ENCODE data around the gene PSME3. TPM values are rescaled to one million over a fixed set of nuclear protein-coding genes. Genes with fewer than 3 reads are reported as not detected.
A peak's percentile ranks its signal among the peaks of the same experiment; 100 is the strongest.

Gene PSME3
- polyA plus RNA-seq (ENCODE audit: insufficient read length in 12 of 12), result 10 to 100 TPM in 11 of 12 donors, not detected in 1; 47.2 to 71.8 (median 54.4) TPM
- long read RNA-seq, donor 1, transcript PSME3-210 (11 exons, 998 nt), result major isoform, 10 of 12 reads
- long read RNA-seq, donor 1, partial matches to known transcripts, result 0 of 12 reads
- long read RNA-seq, donor 1, other reads (novel, unspliced or antisense), result 0 of 12 reads
- long read RNA-seq, donor 2, transcript PSME3-210 (11 exons, 998 nt), result major isoform, 16 of 17 reads
- long read RNA-seq, donor 2, partial matches to known transcripts, result 0 of 17 reads
- long read RNA-seq, donor 2, other reads (novel, unspliced or antisense), result 0 of 17 reads
- long read RNA-seq, donor 3, transcript PSME3-210 (11 exons, 998 nt), result major isoform, 6 of 6 reads
- long read RNA-seq, donor 3, partial matches to known transcripts, result 0 of 6 reads
- long read RNA-seq, donor 3, other reads (novel, unspliced or antisense), result 0 of 6 reads
- long read RNA-seq, donor 4, partial matches to known transcripts, result 0 of 3 reads
- long read RNA-seq, donor 4, other reads (novel, unspliced or antisense), result 0 of 3 reads
- long read RNA-seq, donor 5, transcript PSME3-210 (11 exons, 998 nt), result major isoform, 20 of 21 reads
- long read RNA-seq, donor 5, partial matches to known transcripts, result 0 of 21 reads
- long read RNA-seq, donor 5, other reads (novel, unspliced or antisense), result 0 of 21 reads
- long read RNA-seq, donor 6, partial matches to known transcripts, result 0 of 2 reads
- long read RNA-seq, donor 6, other reads (novel, unspliced or antisense), result 0 of 2 reads
- long read RNA-seq, donor 7, transcript PSME3-210 (11 exons, 998 nt), result major isoform, 7 of 8 reads
- long read RNA-seq, donor 7, partial matches to known transcripts, result 0 of 8 reads
- long read RNA-seq, donor 7, other reads (novel, unspliced or antisense), result 0 of 8 reads
- long read RNA-seq, donor 8, transcript PSME3-210 (11 exons, 998 nt), result major isoform, 17 of 19 reads
- long read RNA-seq, donor 8, partial matches to known transcripts, result 0 of 19 reads
- long read RNA-seq, donor 8, other reads (novel, unspliced or antisense), result 0 of 19 reads
- long read RNA-seq, donor 9, partial matches to known transcripts, result 0 of 3 reads
- long read RNA-seq, donor 9, other reads (novel, unspliced or antisense), result 0 of 3 reads
- long read RNA-seq, donor 10, transcript PSME3-210 (11 exons, 998 nt), result major isoform, 10 of 10 reads
- long read RNA-seq, donor 10, partial matches to known transcripts, result 0 of 10 reads
- long read RNA-seq, donor 10, other reads (novel, unspliced or antisense), result 0 of 10 reads
- long read RNA-seq, donor 11, transcript PSME3-210 (11 exons, 998 nt), result major isoform, 12 of 12 reads
- long read RNA-seq, donor 11, partial matches to known transcripts, result 0 of 12 reads
- long read RNA-seq, donor 11, other reads (novel, unspliced or antisense), result 0 of 12 reads

- DNase-seq, result peak; percentile 91
Measured at GRCh38 chr17:42832934-42833766, at the start of gene PSME3. Gene PSME3, plus strand, starts transcription at chr17:42833397. Its CDS starts 235 bp downstream, at chr17:42833632.

- no peak for DNase-seq
Measured at GRCh38 chr17:42783791-42784138, 49.4 kb upstream of the PSME3 start.

- no peak for DNase-seq
Measured at GRCh38 chr17:42784409-42784808, 48.8 kb upstream of the PSME3 start.

GRCh38 chr17:42784811-42785592, 48.2 kb upstream of the PSME3 start:
- DNase-seq, result no peak

- no peak for DNase-seq
Measured at GRCh38 chr17:42787266-42787665, 45.9 kb upstream of the PSME3 start.

- DNase-seq, result no peak
Measured at GRCh38 chr17:42791948-42792347, 41.2 kb upstream of the PSME3 start.

GRCh38 chr17:42792545-42792944, 40.7 kb upstream of the PSME3 start:
- DNase-seq, result no peak

- DNase-seq, result no peak
Measured at GRCh38 chr17:42795061-42795460, 38.1 kb upstream of the PSME3 start.

GRCh38 chr17:42795465-42795864, 37.7 kb upstream of the PSME3 start:
- no peak for DNase-seq

GRCh38 chr17:42796066-42796758, 37.0 kb upstream of the PSME3 start:
- DNase-seq, result no peak

- no peak for DNase-seq
Measured at GRCh38 chr17:42797067-42798007, 35.9 kb upstream of the PSME3 start.

GRCh38 chr17:42798011-42798382, 35.2 kb upstream of the PSME3 start:
- DNase-seq, result no peak

- peak; percentile 85 for DNase-seq
Measured at GRCh38 chr17:42798383-42799380, 34.5 kb upstream of the PSME3 start, which contains the start of the genes CNTD1 and COA3. Gene CNTD1, plus strand, starts transcription at chr17:42798861. Its CDS starts 207 bp downstream, at chr17:42799068. Gene COA3, minus strand, starts transcription at chr17:42798704. Its CDS starts 23 bp downstream, at chr17:42798681.

GRCh38 chr17:42803074-42803883, 29.9 kb upstream of the PSME3 start:
- no peak for DNase-seq

- no peak for DNase-seq
Measured at GRCh38 chr17:42804918-42805367, 28.3 kb upstream of the PSME3 start.

GRCh38 chr17:42806249-42806648, 26.9 kb upstream of the PSME3 start:
- no peak for DNase-seq
